Measurements from ENCODE around the gene WDR4.

The WDR4 gene

DNA sequence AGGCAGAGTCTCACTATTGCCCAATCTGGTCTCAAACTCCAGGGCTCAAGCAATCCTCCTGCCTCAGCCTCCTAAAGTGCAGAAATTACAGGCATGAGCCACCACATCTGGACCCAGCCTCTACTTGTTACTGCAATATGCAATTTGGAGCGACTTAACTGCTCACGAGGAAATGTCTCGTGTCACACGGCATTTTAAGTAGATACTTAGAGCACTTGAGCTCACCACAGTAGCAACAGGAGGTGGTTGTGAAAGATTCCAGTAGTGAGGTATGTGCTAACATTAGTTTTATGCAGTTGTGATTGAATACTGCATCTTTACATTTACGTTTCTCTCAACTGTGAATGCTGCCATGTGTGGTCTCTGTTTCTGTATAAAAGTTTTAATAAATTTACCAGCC lies 8.0 kb upstream of the WDR4 start:
- no peak for ATAC-seq
- no peak for TF ChIP-seq CREB5 (CRISPR knock-in tag; IDR thresholded peaks at IDR 0.05; ENCODE audit: low read depth)
- TF ChIP-seq PATZ1 (CRISPR knock-in tag; IDR thresholded peaks at IDR 0.05; ENCODE audit: borderline replicate concordance) = no peak
- no peak for TF ChIP-seq TCF4 (CRISPR knock-in tag; IDR thresholded peaks at IDR 0.05; ENCODE audit: borderline replicate concordance)
- TF ChIP-seq ZNF70 (CRISPR knock-in tag; IDR thresholded peaks at IDR 0.05) = no peak
- TF ChIP-seq ARNTL (CRISPR knock-in tag; IDR thresholded peaks at IDR 0.05; ENCODE audit: borderline replicate concordance, low read depth) = no peak
- no peak for TF ChIP-seq RARB (CRISPR knock-in tag; IDR thresholded peaks at IDR 0.05)
- no peak for TF ChIP-seq CSDC2 (CRISPR knock-in tag; IDR thresholded peaks at IDR 0.05)
- no peak for TF ChIP-seq ISL1 (CRISPR knock-in tag; IDR thresholded peaks at IDR 0.05)
- TF ChIP-seq ZFP3 (CRISPR knock-in tag; IDR thresholded peaks at IDR 0.05) = no peak
- TF ChIP-seq TOX (CRISPR knock-in tag; IDR thresholded peaks at IDR 0.05; ENCODE audit: borderline replicate concordance) = no peak

DNA sequence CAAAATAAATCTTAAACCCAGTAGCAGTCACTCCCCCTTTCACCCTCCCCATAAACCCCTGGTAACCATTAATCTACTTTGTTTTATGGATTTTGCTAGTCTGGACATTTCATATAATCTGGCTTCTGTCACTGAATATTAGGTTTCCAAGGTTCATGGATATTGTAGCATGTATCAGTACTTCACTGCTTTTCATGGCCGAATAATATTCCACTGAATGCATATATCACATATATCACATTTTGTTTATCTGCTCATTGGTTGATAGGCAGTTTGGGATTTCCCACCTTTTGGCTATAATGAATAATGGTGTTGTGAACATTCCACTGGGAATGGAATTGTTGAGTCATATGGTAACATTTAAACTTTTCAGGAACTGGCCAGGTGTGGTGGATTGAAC lies 4.6 kb upstream of the WDR4 start:
- ATAC-seq = no peak
- TF ChIP-seq BACH2 (CRISPR knock-in tag; IDR thresholded peaks at IDR 0.05; ENCODE audit: borderline replicate concordance) (no peak), CREB5 (CRISPR knock-in tag; IDR thresholded peaks at IDR 0.05; ENCODE audit: low read depth) (no peak), ZNF70 (CRISPR knock-in tag; IDR thresholded peaks at IDR 0.05) (no peak), ZC3H10 (CRISPR knock-in tag; IDR thresholded peaks at IDR 0.05) (no peak), ESRRG (CRISPR knock-in tag; IDR thresholded peaks at IDR 0.05) (no peak), ZFP3 (CRISPR knock-in tag; IDR thresholded peaks at IDR 0.05) (no peak), CSDC2 (CRISPR knock-in tag; IDR thresholded peaks at IDR 0.05) (no peak), ZNF8 (CRISPR knock-in tag; IDR thresholded peaks at IDR 0.05) (no peak), TSHZ2 (CRISPR knock-in tag; IDR thresholded peaks at IDR 0.05) (no peak), TOX (CRISPR knock-in tag; IDR thresholded peaks at IDR 0.05; ENCODE audit: borderline replicate concordance) (no peak), ARNTL (CRISPR knock-in tag; IDR thresholded peaks at IDR 0.05; ENCODE audit: borderline replicate concordance, low read depth) (no peak), ISL1 (CRISPR knock-in tag; IDR thresholded peaks at IDR 0.05) (no peak)
- TF ChIP-seq, protein P1, sequence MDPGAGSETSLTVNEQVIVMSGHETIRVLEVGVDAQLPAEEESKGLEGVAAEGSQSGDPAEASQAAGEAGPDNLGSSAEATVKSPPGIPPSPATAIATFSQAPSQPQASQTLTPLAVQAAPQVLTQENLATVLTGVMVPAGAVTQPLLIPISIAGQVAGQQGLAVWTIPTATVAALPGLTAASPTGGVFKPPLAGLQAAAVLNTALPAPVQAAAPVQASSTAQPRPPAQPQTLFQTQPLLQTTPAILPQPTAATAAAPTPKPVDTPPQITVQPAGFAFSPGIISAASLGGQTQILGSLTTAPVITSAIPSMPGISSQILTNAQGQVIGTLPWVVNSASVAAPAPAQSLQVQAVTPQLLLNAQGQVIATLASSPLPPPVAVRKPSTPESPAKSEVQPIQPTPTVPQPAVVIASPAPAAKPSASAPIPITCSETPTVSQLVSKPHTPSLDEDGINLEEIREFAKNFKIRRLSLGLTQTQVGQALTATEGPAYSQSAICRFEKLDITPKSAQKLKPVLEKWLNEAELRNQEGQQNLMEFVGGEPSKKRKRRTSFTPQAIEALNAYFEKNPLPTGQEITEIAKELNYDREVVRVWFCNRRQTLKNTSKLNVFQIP (CRISPR knock-in tag; IDR thresholded peaks at IDR 0.05; ENCODE audit: borderline replicate concordance, low read depth) = no peak

DNA sequence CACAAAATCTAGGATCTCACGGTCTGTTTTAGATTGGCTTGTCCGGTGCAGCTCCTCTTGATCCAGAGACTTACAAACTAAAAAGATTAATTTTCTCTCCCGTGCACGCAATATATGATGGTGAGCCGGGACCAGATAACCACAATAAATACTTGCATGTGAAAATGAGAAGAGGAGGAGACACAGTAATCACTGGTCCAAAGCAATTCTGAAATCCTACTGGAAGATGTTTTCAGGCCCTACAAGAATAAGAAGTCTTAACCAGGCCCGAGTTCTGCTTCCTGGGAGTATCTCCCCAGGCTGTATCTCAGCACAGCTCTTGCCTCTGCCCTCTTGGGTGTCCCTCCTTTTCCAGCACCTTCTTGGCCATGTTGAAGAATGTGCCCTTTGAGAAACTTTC lies 1.0 kb upstream of the WDR4 start:
- no peak for TF ChIP-seq BACH2 (CRISPR knock-in tag; IDR thresholded peaks at IDR 0.05; ENCODE audit: borderline replicate concordance)
- no peak for TF ChIP-seq TCF4 (CRISPR knock-in tag; IDR thresholded peaks at IDR 0.05; ENCODE audit: borderline replicate concordance)
- no peak for TF ChIP-seq TOX (CRISPR knock-in tag; IDR thresholded peaks at IDR 0.05; ENCODE audit: borderline replicate concordance)
- TF ChIP-seq ZNF565 (CRISPR knock-in tag; conservative IDR thresholded peaks at IDR 0.05; ENCODE audit: low read depth) = no peak
- TF ChIP-seq ZNF8 (CRISPR knock-in tag; IDR thresholded peaks at IDR 0.05) = no peak
- no peak for TF ChIP-seq ZC3H10 (CRISPR knock-in tag; IDR thresholded peaks at IDR 0.05)
- no peak for TF ChIP-seq PPARA (CRISPR knock-in tag; IDR thresholded peaks at IDR 0.05; ENCODE audit: borderline replicate concordance)
- TF ChIP-seq CSDC2 (CRISPR knock-in tag; IDR thresholded peaks at IDR 0.05) = no peak
- TF ChIP-seq OSR1 (CRISPR knock-in tag; IDR thresholded peaks at IDR 0.05) = no peak
- TF ChIP-seq ZFP30 (CRISPR knock-in tag; IDR thresholded peaks at IDR 0.05) = no peak
- ATAC-seq = no peak

All from SK-N-SH treated with all-trans-retinoic acid at 6 μM for 48 hours (cell line).